Measurements from ENCODE around the gene GRIK2. TPM values are rescaled to one million over a fixed set of nuclear protein-coding genes. Genes with fewer than 3 reads are reported as not detected.

Gene GRIK2
- total RNA-seq, 4 donors from 2014 or later = 1.6 to 8.9 (median 8.6) TPM; not detected in 1

- H3K4me3 ChIP-seq = no peak overlapping the region
- no peak overlapping the region for H3K27ac ChIP-seq
- no peaks in the 10 kb centered on the region for H3K9me3 ChIP-seq
- no peaks in the 10 kb centered on the region for H3K27me3 ChIP-seq
- TF ChIP-seq POLR2A (IDR thresholded peaks at IDR 0.05) (no peak), CTCF (IDR thresholded peaks at IDR 0.05) (no peak)
- no peak for DNase-seq
- H3K36me3 ChIP-seq = no peaks in the 10 kb centered on the region
- no peaks in the 10 kb centered on the region for H3K4me1 ChIP-seq
Observed at GRCh38 chr6:101417900-101418299, 24.4 kb downstream of the GRIK2 start.

GRCh38 chr6:101422251-101422650 lies 28.7 kb downstream of the GRIK2 start:
- no peaks in the 10 kb centered on the region for H3K4me1 ChIP-seq
- no peak overlapping the region for H3K4me3 ChIP-seq
- no peak overlapping the region for H3K27ac ChIP-seq
- no peak for DNase-seq
- TF ChIP-seq CTCF (IDR thresholded peaks at IDR 0.05) (no peak), POLR2A (IDR thresholded peaks at IDR 0.05) (no peak)
- no peaks in the 10 kb centered on the region for H3K9me3 ChIP-seq
- no peaks in the 10 kb centered on the region for H3K27me3 ChIP-seq
- H3K36me3 ChIP-seq = no peaks in the 10 kb centered on the region

- no peak overlapping the region for H3K4me3 ChIP-seq
- TF ChIP-seq CTCF (IDR thresholded peaks at IDR 0.05) (no peak), POLR2A (IDR thresholded peaks at IDR 0.05) (no peak)
- no peaks in the 10 kb centered on the region for H3K27me3 ChIP-seq
- DNase-seq = no peak
- H3K36me3 ChIP-seq = no peaks in the 10 kb centered on the region
- no peaks in the 10 kb centered on the region for H3K4me1 ChIP-seq
- H3K27ac ChIP-seq = no peak overlapping the region
- H3K9me3 ChIP-seq = no peaks in the 10 kb centered on the region
Observed at GRCh38 chr6:101422811-101423210, 29.3 kb downstream of the GRIK2 start.

GRCh38 chr6:101429270-101429669 lies 35.8 kb downstream of the GRIK2 start:
- Histone ChIP-seq H3K4me3 (no peak overlapping the region), H3K36me3 (no peaks in the 10 kb centered on the region), H3K9me3 (no peaks in the 10 kb centered on the region), H3K27ac (no peak overlapping the region), H3K27me3 (no peaks in the 10 kb centered on the region), H3K4me1 (no peaks in the 10 kb centered on the region)
- TF ChIP-seq CTCF (IDR thresholded peaks at IDR 0.05) (no peak), POLR2A (IDR thresholded peaks at IDR 0.05) (no peak)
- no peak for DNase-seq

GRCh38 chr6:101429845-101430244 lies 36.3 kb downstream of the GRIK2 start:
- TF ChIP-seq POLR2A (IDR thresholded peaks at IDR 0.05) (no peak), CTCF (IDR thresholded peaks at IDR 0.05) (no peak)
- H3K27me3 ChIP-seq = no peaks in the 10 kb centered on the region
- H3K36me3 ChIP-seq = no peaks in the 10 kb centered on the region
- no peaks in the 10 kb centered on the region for H3K9me3 ChIP-seq
- no peaks in the 10 kb centered on the region for H3K4me1 ChIP-seq
- no peak overlapping the region for H3K4me3 ChIP-seq
- DNase-seq = no peak
- H3K27ac ChIP-seq = no peak overlapping the region

- Histone ChIP-seq H3K27me3 (no peaks in the 10 kb centered on the region), H3K27ac (no peak overlapping the region), H3K9me3 (no peaks in the 10 kb centered on the region), H3K4me3 (no peak overlapping the region), H3K4me1 (no peaks in the 10 kb centered on the region), H3K36me3 (no peaks in the 10 kb centered on the region)
- DNase-seq = no peak
- TF ChIP-seq CTCF (IDR thresholded peaks at IDR 0.05) = no peak
- no peak for TF ChIP-seq POLR2A (IDR thresholded peaks at IDR 0.05)
Observed at GRCh38 chr6:101433141-101433540, 39.6 kb downstream of the GRIK2 start.

Measured in Peyer's patch (tissue), 4 donors.